ENCODE results near the gene BICDL1.

BICDL1 gene

DNA sequence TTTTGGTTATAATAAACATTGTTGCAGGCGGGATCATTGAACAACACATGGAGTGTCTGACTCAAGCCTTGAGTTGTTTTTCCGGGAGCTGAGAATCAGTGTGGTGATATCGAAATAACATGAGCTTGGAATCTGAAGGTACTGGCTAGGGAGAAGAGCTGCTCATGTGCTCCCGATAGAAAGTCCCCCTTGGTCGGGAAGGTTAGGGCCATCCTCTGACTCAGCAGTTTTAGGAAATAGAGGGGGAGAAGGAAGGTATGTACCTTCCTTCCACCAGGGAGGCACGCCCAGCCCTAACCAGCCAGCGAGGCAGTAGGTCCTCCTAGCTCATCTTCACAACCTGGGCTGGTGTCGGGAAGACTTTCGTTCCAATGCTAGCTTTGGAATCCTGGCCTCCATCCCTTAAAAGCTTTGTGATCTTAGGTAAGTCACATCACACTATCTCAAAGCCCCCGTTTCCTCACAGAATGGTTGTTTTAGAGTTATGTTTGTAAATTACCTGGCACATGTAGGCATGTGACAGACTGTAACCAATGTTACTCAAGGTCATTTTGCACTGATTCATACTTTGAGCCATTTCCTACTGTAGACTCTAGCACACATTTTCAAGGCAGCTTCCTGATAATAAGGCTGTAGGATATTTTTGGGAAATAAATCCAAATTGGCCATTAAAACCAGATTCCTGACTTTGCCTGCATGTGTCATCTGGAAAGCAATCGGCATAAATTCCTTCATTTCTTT, 129.5 kb downstream of the BICDL1 start:
- H3K27ac ChIP-seq = peak overlapping the region; percentile 94
- TF ChIP-seq ZFX (IDR thresholded peaks at IDR 0.05; ENCODE audit: borderline replicate concordance) = no peak
- TF ChIP-seq, protein P1, sequence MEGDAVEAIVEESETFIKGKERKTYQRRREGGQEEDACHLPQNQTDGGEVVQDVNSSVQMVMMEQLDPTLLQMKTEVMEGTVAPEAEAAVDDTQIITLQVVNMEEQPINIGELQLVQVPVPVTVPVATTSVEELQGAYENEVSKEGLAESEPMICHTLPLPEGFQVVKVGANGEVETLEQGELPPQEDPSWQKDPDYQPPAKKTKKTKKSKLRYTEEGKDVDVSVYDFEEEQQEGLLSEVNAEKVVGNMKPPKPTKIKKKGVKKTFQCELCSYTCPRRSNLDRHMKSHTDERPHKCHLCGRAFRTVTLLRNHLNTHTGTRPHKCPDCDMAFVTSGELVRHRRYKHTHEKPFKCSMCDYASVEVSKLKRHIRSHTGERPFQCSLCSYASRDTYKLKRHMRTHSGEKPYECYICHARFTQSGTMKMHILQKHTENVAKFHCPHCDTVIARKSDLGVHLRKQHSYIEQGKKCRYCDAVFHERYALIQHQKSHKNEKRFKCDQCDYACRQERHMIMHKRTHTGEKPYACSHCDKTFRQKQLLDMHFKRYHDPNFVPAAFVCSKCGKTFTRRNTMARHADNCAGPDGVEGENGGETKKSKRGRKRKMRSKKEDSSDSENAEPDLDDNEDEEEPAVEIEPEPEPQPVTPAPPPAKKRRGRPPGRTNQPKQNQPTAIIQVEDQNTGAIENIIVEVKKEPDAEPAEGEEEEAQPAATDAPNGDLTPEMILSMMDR (IDR thresholded peaks at IDR 0.05) = no peak

DNA sequence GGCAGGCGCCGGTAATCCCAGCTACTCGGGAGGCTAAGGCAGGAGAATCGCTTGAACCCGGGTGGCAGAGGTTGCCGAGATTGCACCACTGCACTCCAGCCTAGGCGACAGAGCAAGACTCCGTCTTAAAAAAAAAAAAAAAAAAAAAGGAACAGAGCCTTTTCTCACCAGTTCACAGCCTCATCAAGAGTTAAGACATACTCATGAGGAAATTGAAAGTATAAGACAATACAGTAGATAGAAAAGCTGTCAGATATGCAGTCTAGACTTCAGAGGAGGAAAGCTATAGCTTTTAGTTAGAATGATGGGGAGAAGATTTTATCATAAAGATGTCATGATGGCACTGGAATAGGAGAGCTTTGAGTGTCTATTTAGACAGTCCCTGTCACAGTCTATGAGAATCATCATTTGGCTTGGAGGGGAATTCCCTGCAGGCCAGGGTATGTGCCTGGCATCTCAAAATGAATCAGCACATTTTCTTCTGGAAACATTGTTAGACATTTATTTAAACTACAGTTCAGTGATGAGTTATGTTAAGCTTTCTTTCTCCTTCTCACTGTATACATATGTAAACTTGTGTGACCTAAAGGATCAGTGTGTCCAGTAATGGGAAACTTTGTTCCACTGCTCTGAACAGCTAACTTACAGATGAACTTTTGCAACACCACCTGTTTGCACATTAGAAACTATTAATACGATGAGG, 130.4 kb downstream of the BICDL1 start:
- TF ChIP-seq, protein P1 (IDR thresholded peaks at IDR 0.05) = no peak
- TF ChIP-seq ZFX (IDR thresholded peaks at IDR 0.05; ENCODE audit: borderline replicate concordance) = no peak
- H3K27ac ChIP-seq = peak overlapping the region; percentile 94

DNA sequence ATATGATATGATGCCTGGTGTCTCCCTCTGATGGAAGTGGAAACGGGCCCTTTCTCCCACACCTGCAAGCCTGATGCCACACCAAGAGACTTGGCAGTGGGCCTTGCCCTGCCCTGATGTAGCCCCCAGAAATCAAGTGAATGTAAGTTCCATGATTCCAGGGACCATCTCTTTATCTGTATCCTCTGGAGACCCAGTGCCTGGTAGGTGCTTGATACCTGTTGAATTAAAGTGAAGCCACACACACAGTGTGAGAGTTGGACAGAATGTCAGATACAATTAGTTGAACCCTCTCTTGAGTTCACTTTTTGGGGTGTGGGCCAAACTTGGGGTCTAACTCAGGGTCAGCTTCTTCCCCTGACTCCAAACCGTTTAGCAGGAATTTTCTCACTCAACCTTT, 132.3 kb downstream of the BICDL1 start:
- TF ChIP-seq, protein P1 (IDR thresholded peaks at IDR 0.05) = no peak
- TF ChIP-seq ZFX (IDR thresholded peaks at IDR 0.05; ENCODE audit: borderline replicate concordance) = no peak
- no peak overlapping the region; the same call in 1 of the 2 replicates for H3K27ac ChIP-seq

DNA sequence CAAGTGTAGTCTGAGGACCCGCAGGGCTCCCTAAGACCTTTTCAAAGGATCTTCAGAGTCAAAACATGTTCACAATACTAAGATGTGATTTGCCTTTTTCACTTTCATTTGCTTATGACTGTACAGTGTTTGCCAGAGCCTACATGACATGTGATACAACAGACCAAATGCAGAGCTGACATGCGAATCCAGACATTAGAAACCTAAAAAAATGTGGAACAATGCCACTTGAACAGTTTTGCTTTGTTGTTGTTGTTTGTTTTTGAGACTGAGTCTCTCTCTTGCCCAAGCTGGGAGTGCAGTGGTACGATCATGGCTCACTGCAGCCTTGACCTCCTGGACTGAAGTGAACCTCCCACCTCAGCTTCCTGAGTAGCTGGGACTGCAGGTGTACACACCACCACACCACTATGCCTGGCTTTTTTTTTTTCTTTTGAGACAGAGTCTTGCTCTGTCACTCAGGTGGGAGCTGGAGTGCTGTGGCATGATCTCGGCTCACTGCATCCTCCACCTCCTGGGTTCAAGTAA, 132.8 kb downstream of the BICDL1 start:
- no peak overlapping the region; the same call in 1 of the 2 replicates for H3K27ac ChIP-seq

DNA sequence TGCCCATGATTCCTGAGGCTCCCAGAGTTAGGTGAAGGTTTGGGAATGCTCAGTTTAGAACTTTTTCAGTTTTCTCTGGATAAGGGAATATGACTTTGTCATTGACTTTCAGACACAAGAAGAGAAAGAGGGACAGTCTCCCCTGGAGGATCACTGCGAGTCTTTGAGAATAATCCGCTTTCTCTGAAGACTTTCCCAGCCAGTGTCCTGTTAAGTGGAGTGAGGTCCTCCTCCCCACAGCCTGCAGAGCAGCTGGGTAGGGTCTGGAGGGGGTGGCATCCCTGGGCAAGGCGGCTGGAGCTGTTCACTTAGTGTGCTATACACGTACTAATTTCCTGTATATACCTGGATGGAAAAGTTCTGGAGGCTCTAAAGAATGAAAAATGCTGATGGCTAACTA, 136.0 kb downstream of the BICDL1 start:
- TF ChIP-seq ZFX (IDR thresholded peaks at IDR 0.05; ENCODE audit: borderline replicate concordance) = no peak
- H3K27ac ChIP-seq = peak overlapping the region; percentile 32

More for the DNA sequence above, 132.8 kb downstream of the BICDL1 start:
- TF ChIP-seq ZFX (IDR thresholded peaks at IDR 0.05; ENCODE audit: borderline replicate concordance) = no peak
- TF ChIP-seq, protein P1 (IDR thresholded peaks at IDR 0.05) = no peak

DNA sequence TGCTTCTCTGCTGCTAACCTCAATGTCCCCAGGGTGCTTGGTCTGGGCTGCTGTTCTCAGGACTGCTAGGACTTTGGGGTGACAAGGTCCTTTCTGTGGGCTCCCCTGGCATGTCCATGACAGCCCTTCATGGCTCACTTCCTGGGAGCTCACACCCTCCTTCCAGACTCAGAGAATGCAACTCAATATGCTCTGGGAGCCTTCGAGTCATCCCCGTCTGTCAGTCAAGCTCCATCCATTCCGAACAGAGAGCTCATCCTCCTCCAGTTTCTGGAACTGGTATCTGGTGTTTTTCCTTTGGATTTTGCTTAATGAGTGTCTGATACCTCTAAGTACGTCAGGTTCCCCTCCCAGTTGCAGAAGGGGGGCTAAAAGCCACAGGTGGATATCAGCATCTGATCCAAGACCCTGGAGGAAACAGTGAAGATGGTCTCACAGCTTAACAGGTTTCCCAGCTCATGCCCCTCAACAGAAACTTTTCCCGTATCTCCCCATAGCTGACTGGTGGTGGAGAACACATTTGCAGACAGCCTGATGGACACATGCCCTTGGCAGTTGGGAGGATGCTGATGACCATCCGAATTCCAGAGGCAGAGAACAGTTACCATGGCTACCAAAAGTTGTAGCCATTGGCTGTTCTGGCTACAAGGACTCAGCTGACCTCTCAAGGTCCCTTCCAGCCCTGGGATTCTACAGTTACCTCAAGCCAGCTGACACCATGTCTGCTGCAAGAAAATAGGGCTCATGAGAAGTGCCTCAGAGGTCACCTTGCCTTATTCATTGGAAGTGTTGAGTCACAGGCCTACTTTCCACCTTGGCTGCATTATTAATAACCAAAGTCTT, 137.0 kb downstream of the BICDL1 start:
- TF ChIP-seq, protein P1 (IDR thresholded peaks at IDR 0.05) = no peak
- no peak for TF ChIP-seq ZFX (IDR thresholded peaks at IDR 0.05; ENCODE audit: borderline replicate concordance)
- H3K27ac ChIP-seq = peak overlapping the region; percentile 32

DNA sequence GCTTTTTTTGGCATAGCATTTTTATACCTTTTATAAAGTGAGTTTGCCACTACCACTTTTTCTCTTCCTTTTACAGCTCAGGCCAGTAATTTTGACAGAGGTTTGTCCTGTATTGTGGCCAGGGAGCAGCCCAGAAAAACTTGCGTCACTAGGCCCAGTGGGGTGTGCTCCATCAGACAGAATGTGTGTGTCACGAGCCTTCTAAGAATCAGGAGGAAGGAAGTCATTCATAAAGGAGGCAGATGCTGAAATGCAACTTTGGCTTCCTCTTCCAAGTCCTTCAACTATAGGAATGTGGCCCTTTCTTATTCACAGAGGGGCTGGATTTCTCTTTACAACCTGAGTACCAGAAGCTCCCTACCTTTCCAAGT, 137.6 kb downstream of the BICDL1 start:
- H3K27ac ChIP-seq = peak overlapping the region; percentile 32
- TF ChIP-seq ZFX (IDR thresholded peaks at IDR 0.05; ENCODE audit: borderline replicate concordance) = no peak
- TF ChIP-seq, protein P1 (IDR thresholded peaks at IDR 0.05) = no peak

All from 22Rv1 (cell line).